Measurements from ENCODE around the gene PARVA. TPM values are rescaled to one million over a fixed set of nuclear protein-coding genes. Genes with fewer than 3 reads are reported as not detected.
"Not testable (repeated sequence)": the region's sequence is repeated elsewhere in the genome, so short reads cannot be mapped to it uniquely, and the experiment has no call there.

PARVA gene
- total and polyA plus RNA-seq, 3 donors from 2014 or later: 18.7 to 23.7 (median 23.6) TPM

DNA sequence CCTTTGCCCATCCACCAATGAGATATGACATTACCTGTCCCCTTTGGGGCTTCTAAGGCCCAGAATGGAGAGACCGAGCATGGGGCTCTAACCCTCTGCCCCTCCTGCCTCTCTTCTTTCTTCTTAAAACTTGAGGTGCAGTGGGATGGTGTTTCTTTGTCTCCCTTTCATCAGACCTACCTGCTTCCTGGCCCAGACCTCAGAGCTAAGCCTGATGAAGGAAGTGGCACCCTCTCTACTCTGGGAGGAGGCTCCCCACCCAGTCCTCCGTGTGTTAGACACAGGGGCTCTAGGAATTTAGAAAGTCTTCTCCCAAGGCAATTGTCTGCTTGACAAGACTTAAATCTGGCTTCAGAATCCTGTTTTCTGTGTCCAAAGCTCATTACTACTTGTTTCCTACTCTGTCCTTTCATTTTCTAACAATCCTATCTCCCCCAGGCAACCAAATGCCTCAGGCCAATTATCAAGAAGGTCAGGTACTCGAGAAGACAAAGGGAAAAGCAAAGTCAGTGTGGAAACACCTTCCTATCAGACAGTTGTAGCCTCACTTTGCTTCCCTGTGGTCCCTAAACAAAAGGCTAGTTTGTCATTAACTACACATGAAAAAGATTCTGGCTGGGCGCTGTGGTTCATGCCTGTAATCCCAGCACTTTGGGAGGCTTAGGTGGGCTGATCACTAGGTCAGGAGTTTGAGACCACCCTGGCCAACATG is 20.3 kb upstream of the PARVA start:
- Histone ChIP-seq H3K4me1 (no peaks in the 10 kb centered on the region), H3K4me3 (no peak overlapping the region), H3K9me3 (no peaks in the 10 kb centered on the region), H3K27me3 (no peaks in the 10 kb centered on the region), H3K27ac (no peak overlapping the region), H3K36me3 (ENCODE audit: low read depth, missing control alignments) (no peaks in the 10 kb centered on the region)
- DNase-seq: no peak
- TF ChIP-seq, protein P1, sequence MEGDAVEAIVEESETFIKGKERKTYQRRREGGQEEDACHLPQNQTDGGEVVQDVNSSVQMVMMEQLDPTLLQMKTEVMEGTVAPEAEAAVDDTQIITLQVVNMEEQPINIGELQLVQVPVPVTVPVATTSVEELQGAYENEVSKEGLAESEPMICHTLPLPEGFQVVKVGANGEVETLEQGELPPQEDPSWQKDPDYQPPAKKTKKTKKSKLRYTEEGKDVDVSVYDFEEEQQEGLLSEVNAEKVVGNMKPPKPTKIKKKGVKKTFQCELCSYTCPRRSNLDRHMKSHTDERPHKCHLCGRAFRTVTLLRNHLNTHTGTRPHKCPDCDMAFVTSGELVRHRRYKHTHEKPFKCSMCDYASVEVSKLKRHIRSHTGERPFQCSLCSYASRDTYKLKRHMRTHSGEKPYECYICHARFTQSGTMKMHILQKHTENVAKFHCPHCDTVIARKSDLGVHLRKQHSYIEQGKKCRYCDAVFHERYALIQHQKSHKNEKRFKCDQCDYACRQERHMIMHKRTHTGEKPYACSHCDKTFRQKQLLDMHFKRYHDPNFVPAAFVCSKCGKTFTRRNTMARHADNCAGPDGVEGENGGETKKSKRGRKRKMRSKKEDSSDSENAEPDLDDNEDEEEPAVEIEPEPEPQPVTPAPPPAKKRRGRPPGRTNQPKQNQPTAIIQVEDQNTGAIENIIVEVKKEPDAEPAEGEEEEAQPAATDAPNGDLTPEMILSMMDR (IDR thresholded peaks at IDR 0.05): no peak
- no peak for TF ChIP-seq POLR2A (IDR thresholded peaks at IDR 0.05)
- 87 to 97% methylated on average over 4 of the region's 4 CpGs for whole genome bisulfite sequencing, 2 donors
- intact Hi-C loops (cut with DNase I; ENCODE audit: low total_unique reads): no loop called here

DNA sequence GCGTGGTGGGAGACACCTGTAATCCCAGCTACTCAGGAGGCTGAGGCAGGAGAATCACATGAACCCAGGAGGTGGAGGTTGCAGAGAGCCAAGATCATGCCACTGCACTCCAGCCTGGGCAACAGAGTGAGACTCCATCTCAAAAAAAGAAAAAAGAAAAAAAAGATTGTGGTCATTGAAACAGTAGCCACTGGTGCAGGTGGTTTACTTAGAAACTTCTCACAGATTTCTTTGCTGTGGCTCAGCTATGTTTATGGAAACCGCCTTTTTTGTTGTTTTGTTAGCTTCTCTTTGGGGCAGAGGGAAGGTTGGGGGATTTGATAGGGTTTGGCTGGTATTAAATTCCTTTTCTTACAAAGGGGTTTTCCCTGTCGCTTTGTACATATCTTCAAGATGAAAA is 19.7 kb upstream of the PARVA start:
- H3K4me1 ChIP-seq; DNase-seq; H3K27me3 ChIP-seq; H3K4me3 ChIP-seq; H3K27ac ChIP-seq; H3K36me3 ChIP-seq (ENCODE audit: low read depth, missing control alignments); H3K9me3 ChIP-seq; intact Hi-C loops (cut with DNase I; ENCODE audit: low total_unique reads): not testable (repeated sequence)
- 96 to 98% methylated on average over 3 of the region's 3 CpGs for WGBS, 2 donors

DNA sequence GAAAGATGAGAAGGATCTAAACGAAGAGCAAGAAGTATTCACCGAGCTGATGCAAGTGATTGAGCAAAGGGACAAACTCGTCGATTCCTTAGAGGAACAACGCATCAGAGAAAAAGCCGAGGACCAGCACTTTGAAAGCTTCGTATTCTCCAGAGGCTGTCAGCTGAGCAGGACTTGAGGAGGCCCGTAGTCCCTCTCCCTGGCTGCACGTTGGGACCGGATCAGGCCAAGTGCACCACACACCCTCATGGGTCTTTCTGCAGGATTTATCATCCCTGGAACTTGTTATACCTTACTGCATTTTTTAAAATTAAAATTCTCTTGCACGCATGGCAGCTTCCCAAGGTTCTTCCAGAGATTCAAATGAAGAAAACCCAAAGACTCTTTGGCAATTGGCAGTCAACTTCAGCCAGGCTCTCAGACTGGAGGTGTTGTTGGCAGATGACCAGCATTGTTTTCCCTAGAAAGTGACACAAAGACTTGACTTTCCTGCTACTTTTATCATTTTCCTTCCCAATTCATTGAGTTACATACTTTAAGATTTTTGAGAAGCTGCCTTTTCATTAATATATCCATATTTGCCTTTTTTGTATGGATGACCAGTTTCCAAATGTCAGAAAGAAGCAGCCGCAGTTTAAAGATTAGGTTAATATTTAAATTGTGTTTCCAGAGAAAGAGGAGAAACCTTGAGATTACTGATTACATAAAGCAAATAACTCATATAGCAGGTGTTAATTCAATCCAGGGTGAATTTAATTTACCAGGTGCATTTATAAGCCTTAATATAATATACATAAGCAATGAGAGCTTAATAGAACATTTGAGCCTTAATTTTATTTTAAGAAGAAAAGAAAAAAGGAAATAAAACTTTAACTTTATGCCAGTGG is 18.8 kb upstream of the PARVA start:
- Histone ChIP-seq H3K36me3 (ENCODE audit: low read depth, missing control alignments) (no peaks in the 10 kb centered on the region), H3K27me3 (no peaks in the 10 kb centered on the region), H3K9me3 (no peaks in the 10 kb centered on the region), H3K4me3 (no peak overlapping the region), H3K4me1 (no peaks in the 10 kb centered on the region), H3K27ac (no peak overlapping the region)
- intact Hi-C loops (cut with DNase I; ENCODE audit: low total_unique reads): no loop called here
- DNase-seq: no peak
- TF ChIP-seq POLR2A (IDR thresholded peaks at IDR 0.05): no peak
- TF ChIP-seq, protein P1 (IDR thresholded peaks at IDR 0.05): no peak
- 86 to 88% methylated on average over 12 of the region's 12 CpGs for WGBS, 2 donors

GRCh38 chr11:12359761-12360160 is 17.6 kb upstream of the PARVA start:
- WGBS, 2 donors: 95 to 97% methylated on average over 5 of the region's 5 CpGs
- TF ChIP-seq, protein P1 (IDR thresholded peaks at IDR 0.05): no peak
- TF ChIP-seq POLR2A (IDR thresholded peaks at IDR 0.05): no peak
- Histone ChIP-seq H3K36me3 (ENCODE audit: low read depth, missing control alignments) (no peaks in the 10 kb centered on the region), H3K4me1 (no peaks in the 10 kb centered on the region), H3K9me3 (no peaks in the 10 kb centered on the region), H3K4me3 (no peak overlapping the region), H3K27ac (no peak overlapping the region), H3K27me3 (no peaks in the 10 kb centered on the region)
- intact Hi-C loops (cut with DNase I; ENCODE audit: low total_unique reads): no loop called here
- DNase-seq: no peak

GRCh38 chr11:12361682-12362081 is 15.7 kb upstream of the PARVA start:
- Histone ChIP-seq H3K9me3 (no peaks in the 10 kb centered on the region), H3K36me3 (ENCODE audit: low read depth, missing control alignments) (no peaks in the 10 kb centered on the region), H3K4me3 (no peak overlapping the region), H3K27me3 (no peaks in the 10 kb centered on the region), H3K27ac (no peak overlapping the region), H3K4me1 (no peaks in the 10 kb centered on the region)
- WGBS, 2 donors: 87 to 93% methylated on average over 3 of the region's 3 CpGs
- intact Hi-C loops (cut with DNase I; ENCODE audit: low total_unique reads): no loop called here
- DNase-seq: no peak
- TF ChIP-seq POLR2A (IDR thresholded peaks at IDR 0.05): no peak
- TF ChIP-seq, protein P1 (IDR thresholded peaks at IDR 0.05): no peak
